ACC112 (cell line): ENCODE results near the gene PKIG.

Source experiments
- H2AFZ ChIP-seq: fragments of 200-600 bp; sonication (generic); one replicate; pipeline ENCODE4 v1.6.0; 2017; ENCODE audit warnings: antibody characterized with exemption, low read length; ENCODE audit not compliant: unreplicated experiment
- H3K27ac ChIP-seq: fragments of 200-600 bp; sonication (generic); 2 replicates; pipeline ENCODE4 v1.5.1; 2014; ENCODE audit warnings: low read depth, mild to moderate bottlenecking, antibody characterized with exemption, low read length, moderate library complexity
- H3K27me3 ChIP-seq: fragments of 200-600 bp; sonication (generic); 2 replicates; pipeline ENCODE4 v1.6.1; 2014; ENCODE audit warnings: mild to moderate bottlenecking, antibody characterized with exemption, low read length, moderate library complexity, mixed read lengths; ENCODE audit not compliant: insufficient read depth
- H3K36me3 ChIP-seq: fragments of 200-600 bp; sonication (generic); 2 replicates; pipeline ENCODE4 v1.6.1; 2016; ENCODE audit warnings: mild to moderate bottlenecking, antibody characterized with exemption, low read length, moderate library complexity, mixed read lengths; ENCODE audit not compliant: insufficient read depth
- H3K4me1 ChIP-seq: fragments of 200-600 bp; sonication (generic); one replicate; pipeline ENCODE4 v1.6.1; 2016; ENCODE audit warnings: low read length, mixed read lengths; ENCODE audit not compliant: insufficient read depth, unreplicated experiment, control insufficient read depth
- H3K4me3 ChIP-seq: fragments of 200-600 bp; sonication (generic); 2 replicates; pipeline ENCODE4 v1.5.1; 2014; ENCODE audit warnings: mild to moderate bottlenecking, low read depth, low read length
- H3K79me2 ChIP-seq: fragments of 200-600 bp; sonication (generic); one replicate; pipeline ENCODE4 v1.6.0; 2016; ENCODE audit warnings: low read length; ENCODE audit not compliant: control insufficient read depth, unreplicated experiment, insufficient read depth

Gene PKIG

DNA sequence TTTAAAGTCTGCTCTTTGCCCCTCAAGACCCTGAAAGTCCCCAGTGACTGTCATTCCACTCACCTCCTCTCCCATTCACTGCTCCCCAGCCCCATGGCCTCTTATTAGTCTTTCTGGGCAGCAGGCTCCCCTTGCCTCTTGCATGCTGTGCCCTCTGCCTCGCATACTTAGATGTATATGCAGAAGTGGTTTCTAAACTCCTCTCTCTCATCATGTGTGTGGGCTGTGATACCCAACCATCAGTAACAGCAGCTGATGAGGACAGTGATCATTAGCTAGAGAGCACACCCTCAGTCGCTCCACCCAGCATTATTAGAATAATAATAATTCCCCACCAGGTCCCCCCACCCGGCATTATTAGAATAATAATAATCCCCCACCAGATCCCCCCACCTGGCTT is 14.5 kb downstream of the PKIG start:
- Histone ChIP-seq H3K4me1 (peaks cover 52% of the 10 kb centered on the region), H3K36me3 (no peaks in the 10 kb centered on the region), H3K27ac (no peak overlapping the region), H3K79me2 (no peaks in the 10 kb centered on the region), H2AFZ (no peak overlapping the region), H3K27me3 (no peaks in the 10 kb centered on the region), H3K4me3 (no peak overlapping the region)

DNA sequence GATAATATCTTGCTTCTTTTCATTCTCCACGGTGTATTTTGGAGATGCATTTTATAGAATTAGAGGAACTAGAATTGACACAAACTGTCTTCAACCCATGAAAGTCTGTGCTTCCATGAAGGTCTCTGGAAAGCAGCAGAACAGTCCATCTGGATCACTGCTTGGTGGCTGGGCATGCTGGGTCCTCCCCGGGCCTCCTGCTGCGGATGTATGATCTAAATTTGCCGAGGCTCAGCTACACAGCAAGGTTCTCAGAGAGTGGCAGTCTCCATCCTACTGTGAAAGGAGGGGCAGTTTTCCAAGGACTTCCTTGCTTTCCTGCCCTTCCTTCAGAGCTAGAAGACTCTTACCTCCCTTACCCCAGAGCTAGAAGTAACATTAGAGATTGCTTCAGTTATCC is 15.1 kb downstream of the PKIG start:
- peaks cover 58% of the 10 kb centered on the region for H3K4me1 ChIP-seq
- H3K27me3 ChIP-seq, result no peaks in the 10 kb centered on the region
- no peak overlapping the region for H3K4me3 ChIP-seq
- H2AFZ ChIP-seq, result no peak overlapping the region
- no peak overlapping the region for H3K27ac ChIP-seq
- no peaks in the 10 kb centered on the region for H3K36me3 ChIP-seq
- no peaks in the 10 kb centered on the region for H3K79me2 ChIP-seq

DNA sequence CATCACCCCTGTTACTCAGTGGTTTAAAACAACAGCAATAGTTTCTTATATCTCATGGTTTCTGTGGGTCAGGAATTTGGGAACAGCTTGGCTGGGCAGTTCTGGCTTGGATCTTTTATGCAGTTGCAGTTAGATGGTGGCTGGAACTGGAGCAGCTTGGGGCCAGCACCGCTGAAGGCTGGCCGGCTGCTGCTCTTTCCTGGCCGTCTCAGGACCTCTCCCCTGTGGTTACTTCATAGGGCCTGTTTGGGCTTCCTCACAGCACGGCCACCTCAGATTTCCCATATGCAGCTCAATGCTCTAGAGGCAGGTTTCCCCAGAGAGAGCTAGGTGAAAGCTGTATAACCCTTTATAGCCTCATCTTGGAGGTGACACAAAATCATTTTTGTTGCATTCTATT is 15.6 kb downstream of the PKIG start:
- no peak overlapping the region for H2AFZ ChIP-seq
- no peak overlapping the region for H3K4me3 ChIP-seq
- peaks cover 58% of the 10 kb centered on the region for H3K4me1 ChIP-seq
- no peaks in the 10 kb centered on the region for H3K36me3 ChIP-seq
- peak overlapping the region; percentile 13; the same call in 1 of the 2 replicates for H3K27ac ChIP-seq
- H3K79me2 ChIP-seq, result no peaks in the 10 kb centered on the region
- no peaks in the 10 kb centered on the region for H3K27me3 ChIP-seq

DNA sequence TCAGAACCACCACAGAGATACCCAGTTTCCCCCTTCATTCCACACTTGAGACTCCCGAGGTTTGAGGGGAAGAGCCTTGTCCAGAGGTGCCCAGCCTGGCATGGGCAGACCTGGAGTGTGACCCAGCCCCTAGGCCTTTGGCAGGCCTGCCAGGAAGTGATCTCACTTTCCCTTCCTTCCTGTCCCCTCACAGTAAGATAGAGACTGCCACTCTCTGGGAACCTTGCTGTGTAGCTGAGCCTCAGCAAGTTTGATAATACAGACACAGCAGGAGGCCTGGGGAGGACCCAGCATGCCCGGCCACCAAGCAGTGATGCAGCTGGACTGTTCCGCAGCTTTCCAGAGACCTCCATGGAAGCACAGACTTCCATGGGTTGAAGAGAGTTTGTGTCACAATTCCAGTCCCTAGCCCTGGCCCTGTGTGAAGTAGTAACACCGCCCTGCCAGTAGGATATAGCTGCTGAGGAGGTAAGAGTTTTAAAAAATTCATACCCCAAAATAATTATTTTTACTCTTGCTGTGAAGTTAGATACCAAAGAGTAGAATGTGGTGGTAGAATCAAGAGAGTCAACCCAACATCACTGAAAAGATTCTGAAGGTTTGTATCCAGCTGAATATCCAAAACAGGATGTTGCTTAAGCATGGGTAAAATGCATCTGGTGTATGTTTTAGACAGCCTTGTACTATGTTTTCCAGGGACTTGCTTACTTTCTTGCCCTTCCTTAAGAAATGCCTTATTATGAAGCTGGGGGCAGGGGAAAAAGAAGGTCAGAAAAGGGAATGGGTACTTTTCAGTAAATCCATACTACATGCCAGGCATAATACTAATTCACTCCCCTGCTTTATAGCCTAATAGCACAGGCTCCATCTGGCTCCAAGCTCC is 16.3 kb downstream of the PKIG start:
- Histone ChIP-seq H3K27ac (peak overlapping the region; percentile 13; the same call in 1 of the 2 replicates), H3K4me1 (peaks cover 54% of the 10 kb centered on the region), H3K27me3 (no peaks in the 10 kb centered on the region), H3K4me3 (no peak overlapping the region), H3K79me2 (no peaks in the 10 kb centered on the region), H2AFZ (no peak overlapping the region), H3K36me3 (no peaks in the 10 kb centered on the region)

DNA sequence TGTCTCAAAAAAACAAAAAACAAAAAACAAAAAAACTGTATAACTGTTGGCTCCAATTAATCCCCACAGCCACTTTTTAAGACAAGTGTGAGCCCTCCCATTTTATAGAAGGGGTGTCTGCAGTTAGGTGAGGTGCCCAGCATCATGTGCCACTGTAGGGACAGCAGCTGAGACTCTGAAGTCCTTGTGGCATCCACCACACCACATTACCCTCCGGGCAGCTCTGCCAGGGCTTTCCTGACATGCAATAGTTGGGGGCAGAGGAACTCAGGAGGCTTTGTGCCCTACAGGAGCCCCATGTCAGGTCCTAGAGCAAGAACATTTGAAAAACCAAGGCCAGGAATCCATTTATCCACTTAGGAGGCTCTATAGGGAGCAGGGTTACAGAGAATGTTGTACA is 17.3 kb downstream of the PKIG start:
- H3K27ac ChIP-seq, result no peak overlapping the region
- no peak overlapping the region for H2AFZ ChIP-seq
- H3K79me2 ChIP-seq, result no peaks in the 10 kb centered on the region
- H3K4me1 ChIP-seq, result peaks cover 44% of the 10 kb centered on the region
- no peaks in the 10 kb centered on the region for H3K27me3 ChIP-seq
- H3K36me3 ChIP-seq, result no peaks in the 10 kb centered on the region
- H3K4me3 ChIP-seq, result no peak overlapping the region

DNA sequence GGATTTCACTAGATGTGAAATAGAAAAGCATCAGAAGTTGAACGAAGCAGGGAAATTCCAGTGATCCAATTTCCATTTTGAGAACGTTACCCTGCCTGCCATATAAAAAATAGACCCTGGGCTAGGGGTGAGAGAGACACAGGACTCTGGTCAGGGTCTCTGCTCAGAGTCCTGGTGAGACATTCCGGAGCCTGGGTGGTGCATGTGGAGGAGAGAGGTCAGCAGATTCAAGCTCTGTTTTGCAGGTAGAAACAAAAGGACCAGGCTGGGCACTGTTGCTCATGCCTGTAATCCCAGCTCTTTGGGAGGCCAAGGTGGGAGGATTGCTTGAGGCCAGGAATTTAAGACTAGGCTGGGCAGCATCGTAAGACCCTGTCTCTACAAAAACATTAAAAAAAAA is 17.9 kb downstream of the PKIG start:
- Histone ChIP-seq H3K4me3 (no peak overlapping the region), H3K79me2 (no peaks in the 10 kb centered on the region), H3K36me3 (no peaks in the 10 kb centered on the region), H3K27ac (no peak overlapping the region), H2AFZ (no peak overlapping the region), H3K27me3 (no peaks in the 10 kb centered on the region), H3K4me1 (peaks cover 39% of the 10 kb centered on the region)

DNA sequence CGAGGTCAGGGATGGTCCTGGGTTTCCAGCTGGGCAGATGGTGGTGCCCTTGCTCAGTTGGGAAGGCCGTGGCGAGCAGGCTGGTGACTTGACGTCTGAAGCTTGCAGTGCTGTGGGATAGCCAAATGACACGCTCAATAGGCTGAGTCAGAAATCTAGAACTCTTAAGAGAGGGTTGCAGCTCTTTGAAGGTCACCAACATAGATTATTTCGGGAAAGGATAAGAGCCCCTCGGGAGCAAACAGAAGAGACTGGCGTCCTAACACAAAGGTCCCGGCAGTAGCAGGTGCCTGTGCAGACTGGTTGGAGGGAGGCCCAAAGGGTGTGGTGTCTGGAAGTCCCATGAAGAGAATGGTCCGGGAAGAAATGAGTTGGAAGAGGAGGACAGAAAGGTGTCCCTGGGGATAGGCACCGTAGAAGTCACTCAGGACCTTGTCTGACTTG is 18.4 kb downstream of the PKIG start:
- Histone ChIP-seq H3K36me3 (no peaks in the 10 kb centered on the region), H3K27me3 (no peaks in the 10 kb centered on the region), H3K4me3 (no peak overlapping the region), H3K4me1 (peaks cover 39% of the 10 kb centered on the region), H3K27ac (no peak overlapping the region; the same call in 1 of the 2 replicates), H2AFZ (no peak overlapping the region), H3K79me2 (no peaks in the 10 kb centered on the region)

DNA sequence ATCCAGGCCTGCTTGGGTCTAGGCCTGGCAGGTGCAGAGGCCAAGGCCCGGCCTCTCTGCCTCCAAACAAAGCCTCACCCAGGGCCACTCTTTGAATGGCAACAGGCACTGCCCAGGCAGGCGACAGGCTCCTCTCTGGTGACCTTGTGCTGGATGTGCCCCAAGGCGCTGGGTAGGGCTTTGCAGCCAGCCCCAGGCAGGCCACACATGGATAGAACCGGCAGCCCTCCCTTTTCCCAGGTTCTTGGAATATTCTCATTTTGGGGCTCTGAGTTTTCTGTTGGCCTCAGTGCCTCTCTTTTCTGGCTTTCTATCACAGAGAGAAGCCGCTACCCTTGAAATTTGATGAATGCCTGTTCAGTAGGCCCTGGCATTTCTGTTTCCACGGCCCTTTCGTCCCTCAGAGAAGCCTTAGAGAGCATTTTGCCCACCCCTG is 18.9 kb downstream of the PKIG start:
- H2AFZ ChIP-seq, result no peak overlapping the region
- H3K27ac ChIP-seq, result peak overlapping the region; percentile 59
- H3K4me3 ChIP-seq, result no peak overlapping the region
- H3K36me3 ChIP-seq, result no peaks in the 10 kb centered on the region
- no peaks in the 10 kb centered on the region for H3K79me2 ChIP-seq
- H3K4me1 ChIP-seq, result peaks cover 39% of the 10 kb centered on the region
- H3K27me3 ChIP-seq, result no peaks in the 10 kb centered on the region

DNA sequence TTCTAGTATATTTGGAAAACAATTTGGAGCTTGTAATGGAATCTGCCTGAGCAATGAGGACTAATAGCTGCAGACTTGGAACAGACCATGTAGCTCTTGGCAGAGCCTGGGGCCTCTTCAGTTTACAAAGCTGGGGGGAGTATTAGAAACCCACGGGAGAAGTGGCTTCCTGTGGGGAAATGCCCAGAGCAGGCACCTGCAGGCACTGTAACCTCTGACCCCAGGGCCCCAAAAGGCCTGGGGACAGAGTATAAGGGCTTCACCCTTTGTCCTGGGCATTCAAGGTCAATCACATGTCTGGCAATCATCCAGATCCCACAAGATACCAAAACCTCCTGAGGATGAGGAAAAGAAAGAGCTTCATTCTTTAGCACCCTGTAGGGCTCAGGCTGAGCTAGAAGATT is 19.4 kb downstream of the PKIG start:
- H3K4me1 ChIP-seq, result peaks cover 39% of the 10 kb centered on the region
- no peaks in the 10 kb centered on the region for H3K36me3 ChIP-seq
- no peaks in the 10 kb centered on the region for H3K79me2 ChIP-seq
- H3K27ac ChIP-seq, result peak overlapping the region; percentile 59
- H3K4me3 ChIP-seq, result no peak overlapping the region
- no peaks in the 10 kb centered on the region for H3K27me3 ChIP-seq
- no peak overlapping the region for H2AFZ ChIP-seq

DNA sequence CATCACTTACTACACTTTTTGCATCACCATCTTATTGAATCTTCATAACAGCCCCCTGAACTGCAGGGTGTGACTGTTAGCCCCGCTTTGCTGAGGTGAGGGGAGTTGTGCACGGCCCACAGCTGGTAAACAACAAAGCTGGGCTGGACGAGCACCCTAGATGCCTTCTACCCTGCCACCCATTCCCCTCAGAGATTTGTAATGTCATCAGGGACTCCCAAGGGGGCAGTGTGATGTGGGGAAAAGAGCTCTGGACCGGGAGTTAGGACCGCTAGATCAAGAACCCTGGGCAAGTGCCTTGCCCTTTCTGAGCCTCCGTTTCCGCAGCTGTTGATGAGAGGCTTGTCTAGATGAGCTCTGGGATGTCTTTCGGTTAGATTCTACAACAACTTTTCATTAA is 20.9 kb downstream of the PKIG start:
- peaks cover 31% of the 10 kb centered on the region for H3K4me1 ChIP-seq
- H3K36me3 ChIP-seq, result no peaks in the 10 kb centered on the region
- no peak overlapping the region for H3K4me3 ChIP-seq
- no peaks in the 10 kb centered on the region for H3K27me3 ChIP-seq
- H3K79me2 ChIP-seq, result no peaks in the 10 kb centered on the region
- no peak overlapping the region for H3K27ac ChIP-seq
- no peak overlapping the region for H2AFZ ChIP-seq
